ENCODE results near the gene GEN1. TPM values are rescaled to one million over a fixed set of nuclear protein-coding genes. Genes with fewer than 3 reads are reported as not detected.
A peak's percentile ranks its signal among the peaks of the same experiment; 100 is the strongest.

Gene GEN1
- total RNA-seq, 1 experiment from 2014 or later, result 251 TPM

- H3K4me2 ChIP-seq (ENCODE audit: low read depth, low read length, poor library complexity, severe bottlenecking), result peak overlapping the region; percentile 83
- H4K20me1 ChIP-seq (ENCODE audit: insufficient read depth, low read depth, low read length), result no peaks in the 10 kb centered on the region
- no peaks in the 10 kb centered on the region for H3K9me3 ChIP-seq (ENCODE audit: low read length)
- no peaks in the 10 kb centered on the region for H3K79me2 ChIP-seq (ENCODE audit: low read length)
- DNase-seq, result peak; percentile 70
- H3K4me1 ChIP-seq (ENCODE audit: low read length), result peaks cover 59% of the 10 kb centered on the region
- peak overlapping the region; percentile 55 for H3K9ac ChIP-seq (ENCODE audit: low read length)
- no peaks in the 10 kb centered on the region for H3K36me3 ChIP-seq (ENCODE audit: insufficient read depth, low read length)
- peak overlapping the region; percentile 13 for H2AFZ ChIP-seq (ENCODE audit: low read length)
- peak overlapping the region; percentile 59 for H3K4me3 ChIP-seq (ENCODE audit: low read length)
- H3K27ac ChIP-seq (ENCODE audit: low read length), result peak overlapping the region; percentile 98
- no peaks in the 10 kb centered on the region for H3K9me2 ChIP-seq (replicated peaks; ENCODE audit: insufficient read depth, low read length)
- no peaks in the 10 kb centered on the region for H3K27me3 ChIP-seq (ENCODE audit: low read length)
These were observed 49.6 kb downstream of the GEN1 start for GRCh38 chr2:17803497-17803896.

DNA sequence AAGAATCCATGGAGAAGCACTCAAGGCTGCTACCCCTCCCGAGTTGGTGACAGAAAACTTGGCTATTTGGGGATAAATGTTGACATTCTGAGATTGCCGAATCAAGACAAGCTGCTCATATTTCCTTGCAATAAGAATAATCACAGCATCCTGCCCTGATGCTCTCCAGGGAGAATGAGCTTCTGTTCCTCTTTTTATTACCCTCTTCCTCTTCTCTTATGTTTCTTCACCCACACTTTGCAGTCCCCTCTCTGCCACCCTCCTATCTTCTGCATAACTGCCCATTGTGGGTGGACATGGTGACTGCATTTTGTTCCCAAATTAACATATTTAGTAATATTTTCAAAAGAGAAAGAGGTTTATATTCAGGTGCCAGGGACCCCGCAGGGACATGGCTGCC is 50.4 kb downstream of the GEN1 start:
- peak; percentile 95 for DNase-seq
- H3K4me2 ChIP-seq (ENCODE audit: low read depth, low read length, poor library complexity, severe bottlenecking), result peak overlapping the region; percentile 83
- H2AFZ ChIP-seq (ENCODE audit: low read length), result no peak overlapping the region
- peak overlapping the region; percentile 59 for H3K4me3 ChIP-seq (ENCODE audit: low read length)
- peak overlapping the region; percentile 98 for H3K27ac ChIP-seq (ENCODE audit: low read length)
- H3K4me1 ChIP-seq (ENCODE audit: low read length), result peaks cover 55% of the 10 kb centered on the region
- no peaks in the 10 kb centered on the region for H3K36me3 ChIP-seq (ENCODE audit: insufficient read depth, low read length)
- peak overlapping the region; percentile 69 for H3K9ac ChIP-seq (ENCODE audit: low read length)
- H3K79me2 ChIP-seq (ENCODE audit: low read length), result no peaks in the 10 kb centered on the region
- no peaks in the 10 kb centered on the region for H3K27me3 ChIP-seq (ENCODE audit: low read length)
- H3K9me2 ChIP-seq (replicated peaks; ENCODE audit: insufficient read depth, low read length), result no peaks in the 10 kb centered on the region
- no peaks in the 10 kb centered on the region for H3K9me3 ChIP-seq (ENCODE audit: low read length)
- H4K20me1 ChIP-seq (ENCODE audit: insufficient read depth, low read depth, low read length), result no peaks in the 10 kb centered on the region

DNA sequence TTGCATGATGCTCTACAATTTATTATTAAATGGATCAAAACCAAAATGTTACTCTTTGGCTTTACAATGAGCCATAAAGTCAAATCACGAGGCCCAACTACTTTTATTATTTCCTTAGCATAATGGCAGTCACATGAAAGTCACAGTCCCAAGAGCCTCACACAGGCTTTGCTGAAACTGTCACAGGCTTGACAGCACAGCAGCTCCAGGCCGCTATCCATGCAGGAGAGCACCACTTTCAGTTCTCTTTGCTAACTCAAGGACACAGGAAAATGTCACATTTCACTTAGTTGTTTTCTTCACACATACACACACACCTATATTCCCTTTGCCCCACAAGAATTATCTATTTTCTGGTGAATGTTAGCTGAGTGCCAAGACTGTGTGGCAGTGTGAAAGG is 51.2 kb downstream of the GEN1 start:
- Histone ChIP-seq H3K27me3 (ENCODE audit: low read length) (no peaks in the 10 kb centered on the region), H3K27ac (ENCODE audit: low read length) (peak overlapping the region; percentile 98), H3K4me3 (ENCODE audit: low read length) (peak overlapping the region; percentile 59), H3K79me2 (ENCODE audit: low read length) (no peaks in the 10 kb centered on the region), H3K9me2 (replicated peaks; ENCODE audit: insufficient read depth, low read length) (no peaks in the 10 kb centered on the region), H3K9ac (ENCODE audit: low read length) (peak overlapping the region; percentile 69), H3K36me3 (ENCODE audit: insufficient read depth, low read length) (no peaks in the 10 kb centered on the region), H3K4me1 (ENCODE audit: low read length) (peaks cover 55% of the 10 kb centered on the region), H2AFZ (ENCODE audit: low read length) (no peak overlapping the region), H3K4me2 (ENCODE audit: low read depth, low read length, poor library complexity, severe bottlenecking) (peak overlapping the region; percentile 83), H4K20me1 (ENCODE audit: insufficient read depth, low read depth, low read length) (no peaks in the 10 kb centered on the region), H3K9me3 (ENCODE audit: low read length) (no peaks in the 10 kb centered on the region)
- DNase-seq, result peak; percentile 92

DNA sequence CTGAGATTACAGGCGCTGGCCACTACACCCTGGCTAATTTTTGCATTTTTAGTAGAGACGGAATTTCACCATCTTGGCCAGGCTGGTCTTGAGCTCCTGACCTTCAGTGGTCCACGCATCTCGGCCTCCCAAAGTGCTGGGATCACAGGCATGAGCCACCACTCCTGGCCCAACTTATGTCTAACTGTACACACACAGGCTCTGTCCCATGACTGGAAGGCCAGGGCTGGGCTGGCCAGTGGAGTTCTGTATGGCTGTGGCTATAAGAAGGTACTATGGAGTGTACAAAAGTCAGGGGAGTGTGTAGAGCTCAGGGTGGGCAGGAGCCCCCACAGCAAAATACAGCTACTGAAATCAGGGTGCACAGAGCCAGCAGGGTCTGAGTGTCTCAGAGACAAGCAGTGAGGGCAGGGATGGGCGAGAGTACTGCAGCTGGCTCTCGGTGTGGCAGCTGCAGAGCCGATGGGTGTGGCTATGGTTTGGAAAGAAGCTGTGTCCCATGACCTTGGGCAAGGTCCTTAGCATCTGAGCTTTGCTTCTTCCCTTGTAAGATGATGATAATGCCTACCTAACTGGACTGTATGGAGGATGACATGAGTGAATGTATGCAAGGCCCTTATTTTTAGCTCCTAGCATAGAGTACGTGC is 51.9 kb downstream of the GEN1 start:
- peak; percentile 87 for DNase-seq

DNA sequence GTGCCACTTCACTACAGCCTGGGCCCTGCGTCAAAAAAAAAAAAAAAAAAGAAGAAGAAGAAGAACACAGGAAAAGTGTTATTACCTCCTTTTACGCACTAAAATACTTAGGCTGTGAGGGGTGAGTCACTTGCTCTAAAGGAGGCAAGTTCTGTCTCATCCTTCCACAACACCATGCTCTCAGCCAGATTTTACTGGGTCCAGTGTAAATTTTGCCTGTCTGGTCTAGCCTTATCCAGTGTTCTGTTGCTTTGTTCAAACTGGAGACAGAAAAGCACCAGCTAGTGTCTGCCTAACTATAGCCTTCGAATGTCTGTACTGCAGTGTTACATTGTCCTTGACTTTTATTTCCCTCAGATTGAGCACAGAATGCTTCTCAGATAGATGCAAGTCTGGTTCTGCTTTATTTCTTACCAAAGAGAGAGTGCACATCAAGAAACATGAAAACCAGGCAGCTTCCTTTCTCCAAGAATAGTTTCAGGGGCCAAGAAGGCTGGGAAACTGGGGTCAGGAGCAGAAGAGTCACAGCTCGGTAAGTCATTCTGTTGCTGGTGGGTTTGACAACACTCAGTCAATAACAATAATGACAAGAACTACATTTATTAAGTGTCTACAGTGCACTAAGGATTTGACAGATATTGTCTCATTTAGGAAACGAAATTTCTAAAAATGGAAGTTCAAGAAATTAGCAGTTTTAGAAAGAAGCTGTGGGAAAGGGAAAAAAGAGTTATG is 59.2 kb downstream of the GEN1 start:
- Histone ChIP-seq H3K4me2 (ENCODE audit: low read depth, low read length, poor library complexity, severe bottlenecking) (peak overlapping the region; percentile 71), H2AFZ (ENCODE audit: low read length) (peak overlapping the region; percentile 18)
- peak; percentile 78 for DNase-seq

More for the DNA sequence above, 51.9 kb downstream of the GEN1 start:
- Histone ChIP-seq H3K4me3 (ENCODE audit: low read length) (peak overlapping the region; percentile 59; the same call in 1 of the 2 replicates), H3K4me1 (ENCODE audit: low read length) (peaks cover 50% of the 10 kb centered on the region), H3K4me2 (ENCODE audit: low read depth, low read length, poor library complexity, severe bottlenecking) (peak overlapping the region; percentile 83), H3K9me2 (replicated peaks; ENCODE audit: insufficient read depth, low read length) (no peaks in the 10 kb centered on the region), H3K9me3 (ENCODE audit: low read length) (no peaks in the 10 kb centered on the region), H3K27me3 (ENCODE audit: low read length) (no peaks in the 10 kb centered on the region), H2AFZ (ENCODE audit: low read length) (peak overlapping the region; percentile 68), H3K27ac (ENCODE audit: low read length) (peak overlapping the region; percentile 98), H3K36me3 (ENCODE audit: insufficient read depth, low read length) (no peaks in the 10 kb centered on the region), H3K9ac (ENCODE audit: low read length) (peak overlapping the region; percentile 69), H4K20me1 (ENCODE audit: insufficient read depth, low read depth, low read length) (no peaks in the 10 kb centered on the region), H3K79me2 (ENCODE audit: low read length) (no peaks in the 10 kb centered on the region)

GRCh38 chr2:17813742-17814473 is 60.0 kb downstream of the GEN1 start:
- Histone ChIP-seq H3K79me2 (ENCODE audit: low read length) (no peaks in the 10 kb centered on the region), H3K36me3 (ENCODE audit: insufficient read depth, low read length) (no peaks in the 10 kb centered on the region), H3K9me3 (ENCODE audit: low read length) (no peaks in the 10 kb centered on the region), H3K4me3 (ENCODE audit: low read length) (peak overlapping the region; percentile 35), H3K27ac (ENCODE audit: low read length) (peak overlapping the region; percentile 94), H3K9ac (ENCODE audit: low read length) (peak overlapping the region; percentile 57), H4K20me1 (ENCODE audit: insufficient read depth, low read depth, low read length) (no peaks in the 10 kb centered on the region), H3K4me2 (ENCODE audit: low read depth, low read length, poor library complexity, severe bottlenecking) (peak overlapping the region; percentile 71), H2AFZ (ENCODE audit: low read length) (peak overlapping the region; percentile 18), H3K4me1 (ENCODE audit: low read length) (peaks cover 67% of the 10 kb centered on the region), H3K27me3 (ENCODE audit: low read length) (no peaks in the 10 kb centered on the region), H3K9me2 (replicated peaks; ENCODE audit: insufficient read depth, low read length) (no peaks in the 10 kb centered on the region)
- DNase-seq, result peak; percentile 91

More for the DNA sequence above, 59.2 kb downstream of the GEN1 start:
- Histone ChIP-seq H3K36me3 (ENCODE audit: insufficient read depth, low read length) (no peaks in the 10 kb centered on the region), H3K9me3 (ENCODE audit: low read length) (no peaks in the 10 kb centered on the region), H3K79me2 (ENCODE audit: low read length) (no peaks in the 10 kb centered on the region), H3K9me2 (replicated peaks; ENCODE audit: insufficient read depth, low read length) (no peaks in the 10 kb centered on the region), H3K9ac (ENCODE audit: low read length) (peak overlapping the region; percentile 57), H3K4me1 (ENCODE audit: low read length) (peaks cover 60% of the 10 kb centered on the region), H3K4me3 (ENCODE audit: low read length) (peak overlapping the region; percentile 35), H3K27me3 (ENCODE audit: low read length) (no peaks in the 10 kb centered on the region), H3K27ac (ENCODE audit: low read length) (peak overlapping the region; percentile 94), H4K20me1 (ENCODE audit: insufficient read depth, low read depth, low read length) (no peaks in the 10 kb centered on the region)

- H3K9me2 ChIP-seq (replicated peaks; ENCODE audit: insufficient read depth, low read length), result no peaks in the 10 kb centered on the region
- no peak overlapping the region for H3K9ac ChIP-seq (ENCODE audit: low read length)
- no peaks in the 10 kb centered on the region for H3K27me3 ChIP-seq (ENCODE audit: low read length)
- H3K9me3 ChIP-seq (ENCODE audit: low read length), result no peaks in the 10 kb centered on the region
- H3K4me3 ChIP-seq (ENCODE audit: low read length), result no peak overlapping the region
- peaks cover 74% of the 10 kb centered on the region for H3K4me1 ChIP-seq (ENCODE audit: low read length)
- no peak for DNase-seq
- peak overlapping the region; percentile 94 for H3K27ac ChIP-seq (ENCODE audit: low read length)
- H3K4me2 ChIP-seq (ENCODE audit: low read depth, low read length, poor library complexity, severe bottlenecking), result peak overlapping the region; percentile 71
- no peak overlapping the region for H2AFZ ChIP-seq (ENCODE audit: low read length)
- H4K20me1 ChIP-seq (ENCODE audit: insufficient read depth, low read depth, low read length), result no peaks in the 10 kb centered on the region
- H3K79me2 ChIP-seq (ENCODE audit: low read length), result no peaks in the 10 kb centered on the region
- no peaks in the 10 kb centered on the region for H3K36me3 ChIP-seq (ENCODE audit: insufficient read depth, low read length)
These were observed 60.7 kb downstream of the GEN1 start for GRCh38 chr2:17814601-17815000.
